Measurements from ENCODE around the gene BHMT. TPM values are rescaled to one million over a fixed set of nuclear protein-coding genes. Genes with fewer than 3 reads are reported as not detected.

The BHMT gene, protein sequence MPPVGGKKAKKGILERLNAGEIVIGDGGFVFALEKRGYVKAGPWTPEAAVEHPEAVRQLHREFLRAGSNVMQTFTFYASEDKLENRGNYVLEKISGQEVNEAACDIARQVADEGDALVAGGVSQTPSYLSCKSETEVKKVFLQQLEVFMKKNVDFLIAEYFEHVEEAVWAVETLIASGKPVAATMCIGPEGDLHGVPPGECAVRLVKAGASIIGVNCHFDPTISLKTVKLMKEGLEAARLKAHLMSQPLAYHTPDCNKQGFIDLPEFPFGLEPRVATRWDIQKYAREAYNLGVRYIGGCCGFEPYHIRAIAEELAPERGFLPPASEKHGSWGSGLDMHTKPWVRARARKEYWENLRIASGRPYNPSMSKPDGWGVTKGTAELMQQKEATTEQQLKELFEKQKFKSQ
- total RNA-seq = 0.28 TPM in 1 of 2 replicates, not detected in the other

DNA sequence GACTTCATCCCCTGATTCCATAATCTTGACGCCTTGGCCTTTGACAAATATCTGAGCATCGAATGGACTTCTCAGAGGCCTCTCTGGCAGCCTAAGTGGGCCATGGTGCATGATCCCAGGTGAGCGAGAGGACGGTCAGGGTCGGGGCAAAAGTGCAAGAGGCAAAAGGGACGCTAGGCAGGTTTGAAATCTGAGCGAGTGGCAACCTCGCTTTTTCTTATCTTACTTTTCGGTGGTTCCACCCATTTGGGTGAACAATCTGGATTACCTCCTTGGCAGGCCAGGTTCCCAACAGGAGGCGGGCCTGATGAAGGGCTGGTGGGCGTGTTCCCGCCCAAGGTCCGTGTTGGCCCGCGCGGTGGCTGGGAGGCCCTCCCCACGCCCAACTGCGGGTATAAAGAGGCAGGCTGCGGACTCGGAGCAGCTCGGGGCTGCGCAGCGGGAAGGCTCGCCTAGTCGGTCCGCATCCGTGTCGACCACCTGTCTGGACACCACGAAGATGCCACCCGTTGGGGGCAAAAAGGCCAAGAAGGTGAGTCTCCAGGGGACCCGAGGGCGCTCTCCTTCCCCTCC lies at the start of gene BHMT:
Gene BHMT (plus strand): TSS at position 423 of the 573 bp plus-strand sequence. CDS start 77 bp downstream, at position 500.
- no peak for DNase-seq

DNA sequence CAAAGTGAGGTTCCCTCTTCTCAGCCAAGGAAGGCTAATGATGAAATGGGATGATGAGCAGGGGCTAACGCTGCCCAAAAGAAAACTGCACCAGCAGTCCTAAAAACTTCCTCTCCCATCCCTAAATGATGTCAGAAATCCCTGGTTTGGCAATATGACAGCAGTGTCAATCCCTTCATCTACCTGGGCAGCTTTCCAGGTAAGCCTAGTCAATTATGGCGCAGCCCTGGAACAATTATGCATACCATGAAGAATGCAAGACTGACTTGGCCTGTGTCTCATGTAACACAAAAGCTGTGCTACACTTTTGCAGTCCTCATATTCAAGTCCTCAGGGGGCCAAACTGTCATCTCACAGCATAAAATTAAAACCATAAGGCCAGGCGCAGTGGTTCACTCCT lies 49.2 kb upstream of the BHMT start:
- DNase-seq = no peak

DNA sequence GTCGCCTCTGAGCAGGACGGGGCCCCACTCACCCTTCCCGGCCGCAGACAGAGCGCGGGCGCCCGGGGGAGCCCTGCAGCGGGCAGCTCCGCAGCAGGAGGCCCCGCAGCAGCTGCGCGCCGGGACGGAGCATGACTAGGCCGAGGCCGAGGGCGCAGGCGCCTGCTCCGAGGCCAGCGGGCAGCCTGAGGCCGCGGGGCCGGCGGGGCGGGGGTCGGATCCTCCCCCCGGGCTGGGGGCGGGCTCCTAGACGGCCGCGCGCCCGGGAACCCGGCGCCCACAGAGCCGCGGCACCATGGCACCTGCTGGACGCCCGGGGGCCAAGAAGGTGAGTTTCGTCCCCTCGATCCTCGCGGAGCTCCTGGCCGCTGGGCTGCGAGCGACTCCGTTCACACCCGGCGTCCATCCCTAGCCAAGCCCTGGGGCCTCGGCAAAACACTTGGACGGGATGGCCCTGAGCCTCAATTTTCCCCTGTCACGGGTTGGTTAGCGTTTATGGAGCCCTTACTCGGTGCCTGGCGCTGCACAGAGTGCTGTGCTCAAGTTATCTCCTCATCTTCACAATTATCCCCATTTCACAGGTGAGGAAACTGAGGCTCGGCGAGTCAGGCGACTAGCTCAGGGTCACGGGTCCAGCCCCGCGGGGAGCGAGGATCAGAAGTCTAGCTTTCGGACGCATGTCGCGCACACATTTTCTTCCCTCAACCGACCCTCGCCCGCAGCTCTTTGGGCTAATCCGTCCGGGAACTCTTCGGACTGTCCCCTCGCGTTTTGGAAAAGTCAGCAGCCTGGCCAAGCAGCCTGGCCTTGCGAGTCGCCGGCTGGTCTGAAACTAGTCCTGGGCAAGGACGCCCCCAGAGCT lies 41.9 kb upstream of the BHMT start, which contains the start of the genes BHMT2 and DMGDH:
Gene BHMT2 (plus strand): TSS at position 280 of the 862 bp plus-strand sequence. CDS start 16 bp downstream, at position 296.
Gene DMGDH (minus strand): TSS at position 187 of the 862 bp plus-strand sequence. CDS start 54 bp downstream, at position 133.
- peak; percentile 33 for DNase-seq

DNA sequence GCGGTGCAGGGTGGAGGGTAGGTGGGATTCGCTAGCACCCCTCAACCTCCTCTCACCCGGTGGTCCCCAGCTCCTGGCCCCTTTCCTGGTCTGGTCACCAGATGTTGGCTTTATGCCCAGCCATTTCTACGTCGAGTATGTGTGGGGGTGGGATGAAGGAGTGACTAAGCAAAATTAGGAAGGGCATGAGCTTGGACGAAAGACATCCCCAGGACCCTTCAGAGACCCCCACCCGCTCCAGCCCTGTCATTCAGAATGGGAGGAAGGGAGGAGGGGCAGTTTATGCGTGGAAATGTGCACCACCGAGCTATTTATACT lies 41.3 kb upstream of the BHMT start:
- peak; percentile 27 for DNase-seq

DNA sequence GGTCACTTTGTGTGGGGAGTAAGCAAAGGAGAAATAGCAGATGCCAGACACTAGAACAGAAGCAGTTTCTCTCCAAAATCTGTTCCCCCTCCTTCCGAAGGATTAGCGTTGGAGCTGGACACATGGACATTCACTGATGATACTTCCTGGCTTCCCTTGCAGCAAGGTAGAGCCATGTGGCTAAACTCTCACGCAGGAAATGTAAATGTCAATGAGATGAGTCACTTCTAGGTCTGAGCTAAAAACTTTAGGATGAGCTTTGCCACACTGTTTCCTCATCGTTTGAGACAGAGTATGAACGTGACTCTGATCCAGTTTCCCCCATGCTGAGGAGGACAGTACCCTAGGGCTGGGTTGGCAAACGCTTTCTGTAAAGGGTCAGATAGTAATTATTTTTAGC lies 37.0 kb upstream of the BHMT start:
- DNase-seq = peak; percentile 8

DNA sequence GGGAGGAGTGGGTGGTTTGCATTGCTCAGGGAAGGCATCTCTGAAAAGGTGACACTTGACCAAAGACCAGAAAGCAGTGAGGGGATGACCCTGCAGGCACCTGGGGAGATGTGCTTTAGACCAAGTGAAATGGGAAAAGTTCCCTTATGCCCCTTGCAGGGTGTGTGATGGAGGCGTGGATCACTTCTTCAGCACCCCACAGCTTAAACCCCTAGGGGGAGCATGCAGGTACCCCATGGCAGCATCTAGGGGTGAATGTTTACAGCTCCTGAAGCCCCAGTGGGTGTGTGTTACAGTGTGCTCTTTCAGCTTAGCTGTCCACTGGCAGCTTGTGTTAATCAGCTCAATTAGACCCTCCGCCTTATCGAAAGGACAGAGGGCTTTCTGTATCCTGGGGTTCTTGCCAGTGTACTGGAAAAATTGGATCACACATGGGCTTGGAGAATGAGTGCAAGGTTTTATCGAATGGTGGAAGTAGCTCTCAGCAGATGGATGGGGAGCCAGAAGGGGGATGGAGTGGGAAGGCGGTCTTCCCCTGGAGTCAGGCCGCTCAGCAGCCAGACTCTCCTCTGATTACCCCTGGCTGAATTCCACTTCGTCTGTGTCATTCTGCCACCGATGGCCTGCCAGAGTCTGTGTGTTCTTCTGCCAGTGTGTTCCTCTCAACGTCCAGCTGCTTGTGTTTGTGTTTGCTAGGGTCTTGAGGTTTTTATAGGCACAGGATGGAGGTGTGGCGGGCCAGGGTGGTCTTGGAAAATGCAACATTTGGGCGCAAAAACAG lies 35.8 kb upstream of the BHMT start:
- no peak for DNase-seq

DNA sequence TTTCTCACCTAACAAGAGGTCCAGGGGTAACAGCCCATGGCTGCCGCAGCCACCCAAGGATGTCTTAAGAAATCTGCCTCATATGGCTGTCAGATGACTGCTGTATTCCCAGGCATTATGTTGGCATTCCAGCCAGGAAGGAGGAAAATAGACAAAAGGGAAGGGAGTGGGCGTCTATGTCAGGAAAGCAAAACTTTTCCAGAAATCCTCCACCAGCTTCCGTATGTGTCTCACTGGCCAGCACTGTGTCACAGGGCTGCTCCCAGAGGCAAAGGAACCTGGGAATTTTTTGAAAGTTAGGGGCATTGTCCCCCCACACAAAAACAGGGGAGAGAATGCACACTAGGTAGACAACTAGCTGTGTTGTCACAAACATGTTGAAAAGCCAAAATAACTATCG lies 34.8 kb upstream of the BHMT start:
- DNase-seq = peak; percentile 12

DNA sequence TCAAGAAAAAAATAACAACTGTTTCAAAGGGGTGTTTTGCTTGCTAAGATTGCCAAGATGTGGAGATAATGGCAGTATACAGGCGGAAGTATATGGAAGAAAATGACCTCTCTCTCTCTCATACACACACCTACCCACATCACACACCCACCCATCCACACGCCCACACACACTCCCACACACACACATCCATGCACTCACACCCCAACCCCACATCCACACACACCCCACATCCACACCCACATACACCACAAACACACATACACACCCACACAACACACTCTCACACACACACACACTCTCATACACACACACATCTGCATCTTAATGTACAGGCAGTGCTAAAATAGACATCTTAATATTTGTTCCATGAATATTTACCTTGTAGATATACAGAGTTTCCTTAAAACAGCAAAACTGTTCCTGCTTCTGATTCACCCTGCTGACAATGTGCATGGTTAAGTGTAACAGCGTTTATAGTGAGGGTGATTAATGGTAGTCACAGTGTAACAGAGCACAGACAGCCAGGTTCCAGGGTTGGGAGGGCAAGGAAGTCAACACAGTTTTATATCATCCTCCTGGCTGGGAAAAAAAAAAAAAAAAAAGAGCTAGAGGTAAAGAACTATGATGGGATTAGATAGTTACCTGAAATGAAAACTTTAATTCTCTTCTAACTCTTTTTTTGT lies 33.8 kb upstream of the BHMT start:
- DNase-seq = no peak

DNA sequence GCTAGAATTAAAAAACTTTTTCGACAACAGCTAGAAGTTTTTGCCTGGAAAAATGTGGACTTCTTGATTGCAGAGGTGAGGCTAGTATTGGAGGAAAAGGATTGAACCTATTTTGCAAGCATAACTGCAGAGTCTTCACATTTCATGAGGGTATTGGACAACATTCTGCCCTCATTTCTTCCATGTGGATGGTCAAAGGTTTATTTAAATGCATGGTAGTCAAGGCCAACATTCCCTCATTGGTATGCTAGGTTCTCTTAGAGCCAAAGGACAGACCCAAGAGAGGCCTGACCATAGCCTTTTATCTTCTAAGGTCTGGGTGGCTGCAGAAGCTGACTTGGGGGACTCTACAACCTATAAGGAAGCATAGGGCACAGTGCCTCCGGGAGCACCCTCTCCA lies 30.8 kb upstream of the BHMT start:
- no peak for DNase-seq

DNA sequence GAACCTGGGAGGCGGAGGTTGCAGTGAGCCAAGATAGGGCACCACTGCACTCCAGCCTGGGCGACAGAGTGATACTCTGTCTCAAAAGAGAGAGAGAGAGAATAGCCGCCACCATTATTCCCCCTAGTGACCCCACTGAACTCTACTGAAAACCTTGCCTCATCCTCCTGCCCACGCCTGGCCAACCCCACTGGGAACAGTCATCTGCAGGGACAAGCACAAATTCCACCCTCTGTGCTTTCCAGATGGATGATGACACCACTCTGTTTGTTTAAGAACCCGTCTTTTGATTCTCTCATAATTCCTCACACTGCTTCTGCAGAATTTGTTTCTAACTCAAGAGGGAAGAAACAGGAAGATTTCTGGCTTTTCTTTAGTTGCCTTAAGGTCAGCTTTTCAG lies 29.8 kb upstream of the BHMT start:
- DNase-seq = no peak

DNA sequence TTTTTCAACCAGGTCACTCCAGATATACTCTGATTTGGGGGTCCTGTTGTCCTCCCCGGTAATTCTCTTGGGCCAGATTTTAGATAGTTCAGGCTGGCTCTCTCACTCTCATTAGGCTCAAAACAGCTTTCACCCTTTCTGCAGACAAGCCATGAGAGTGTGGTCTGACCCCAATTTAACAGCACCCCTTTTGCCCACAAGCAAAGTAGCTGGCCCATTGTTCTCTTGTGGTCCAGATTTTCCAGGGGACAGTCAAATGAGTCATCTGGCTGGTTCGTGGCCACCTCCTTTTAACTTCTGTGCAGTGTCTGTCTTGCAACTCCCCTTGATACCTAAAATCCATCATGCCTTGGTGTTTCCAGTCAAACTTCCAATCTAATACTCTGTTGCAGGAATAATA lies 25.5 kb upstream of the BHMT start:
- DNase-seq = no peak

DNA sequence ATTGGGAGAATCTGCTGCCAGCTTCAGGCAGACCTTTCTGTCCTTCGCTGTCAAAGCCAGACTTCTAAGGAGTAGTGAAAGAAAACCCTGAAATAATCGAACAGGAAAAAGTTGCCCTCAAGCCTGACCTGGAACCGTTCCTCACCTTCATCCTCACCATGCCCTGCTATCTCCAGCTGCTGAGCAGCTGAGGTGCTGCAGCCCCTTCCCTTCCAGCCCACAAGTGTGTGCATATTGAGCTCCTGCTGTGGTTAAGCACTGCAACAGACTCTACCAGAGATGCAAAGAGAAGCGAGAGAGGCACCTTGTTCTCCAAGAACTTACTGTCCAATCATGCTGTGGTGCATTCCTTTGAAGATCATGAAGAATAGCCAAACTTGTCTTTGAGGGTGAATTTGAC lies 23.1 kb upstream of the BHMT start:
- DNase-seq = no peak

DNA sequence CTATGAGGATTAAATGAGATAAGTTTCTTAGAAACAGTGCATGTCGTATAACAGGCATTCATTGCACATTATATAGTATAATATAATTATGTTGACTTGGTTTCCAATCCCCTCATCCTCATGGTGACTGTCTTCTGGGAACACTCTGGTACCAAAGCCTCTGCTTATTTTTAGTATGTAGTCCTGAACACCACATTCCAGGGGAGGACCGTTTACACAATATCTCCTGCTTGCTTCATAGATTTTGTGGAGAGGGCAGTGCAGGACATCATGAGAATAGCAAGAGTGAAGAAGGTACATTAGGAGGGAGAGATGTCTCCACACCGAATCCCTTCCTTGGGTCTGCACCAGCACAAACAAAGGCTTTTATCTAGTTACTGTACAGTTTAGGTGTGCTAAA lies 20.5 kb upstream of the BHMT start:
- DNase-seq = no peak

DNA sequence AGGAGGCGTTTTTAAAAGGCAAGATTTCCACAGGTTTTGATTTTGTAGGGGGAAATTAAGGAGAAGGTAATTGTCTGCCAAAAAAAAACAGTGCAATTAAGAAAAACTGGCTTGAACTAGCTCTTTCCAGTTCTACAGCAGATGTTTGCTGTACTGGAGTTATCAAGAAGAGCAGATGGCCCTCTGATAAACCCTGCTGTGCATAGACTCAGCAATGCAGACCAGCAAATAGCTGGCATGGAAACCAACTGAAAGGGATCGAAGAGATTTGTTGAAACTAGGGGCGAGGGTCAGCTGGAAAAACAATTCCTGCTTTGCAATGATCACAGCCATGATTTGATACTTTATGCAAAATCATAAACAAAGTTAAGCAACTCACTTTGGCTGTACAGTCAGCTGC lies 17.8 kb upstream of the BHMT start:
- DNase-seq = no peak

DNA sequence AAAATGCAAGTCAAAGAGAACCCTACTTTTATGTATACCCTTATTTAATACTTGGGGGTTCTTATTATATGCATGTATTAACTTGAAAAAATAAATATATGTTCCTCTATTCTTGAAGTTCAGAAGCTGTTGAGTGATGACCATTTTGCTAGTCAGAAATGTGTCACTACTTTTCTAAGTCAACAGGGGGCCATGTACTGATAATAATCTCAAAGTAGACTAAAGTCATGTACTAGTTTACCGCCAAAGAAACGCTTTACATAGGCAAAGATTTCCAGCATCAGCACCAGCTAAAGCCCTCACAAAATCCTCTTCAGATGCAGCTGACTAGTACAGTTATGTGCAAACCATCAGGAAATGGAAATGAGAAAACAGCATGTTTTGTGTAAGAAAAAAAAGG lies 5.7 kb upstream of the BHMT start:
- no peak for DNase-seq

DNA sequence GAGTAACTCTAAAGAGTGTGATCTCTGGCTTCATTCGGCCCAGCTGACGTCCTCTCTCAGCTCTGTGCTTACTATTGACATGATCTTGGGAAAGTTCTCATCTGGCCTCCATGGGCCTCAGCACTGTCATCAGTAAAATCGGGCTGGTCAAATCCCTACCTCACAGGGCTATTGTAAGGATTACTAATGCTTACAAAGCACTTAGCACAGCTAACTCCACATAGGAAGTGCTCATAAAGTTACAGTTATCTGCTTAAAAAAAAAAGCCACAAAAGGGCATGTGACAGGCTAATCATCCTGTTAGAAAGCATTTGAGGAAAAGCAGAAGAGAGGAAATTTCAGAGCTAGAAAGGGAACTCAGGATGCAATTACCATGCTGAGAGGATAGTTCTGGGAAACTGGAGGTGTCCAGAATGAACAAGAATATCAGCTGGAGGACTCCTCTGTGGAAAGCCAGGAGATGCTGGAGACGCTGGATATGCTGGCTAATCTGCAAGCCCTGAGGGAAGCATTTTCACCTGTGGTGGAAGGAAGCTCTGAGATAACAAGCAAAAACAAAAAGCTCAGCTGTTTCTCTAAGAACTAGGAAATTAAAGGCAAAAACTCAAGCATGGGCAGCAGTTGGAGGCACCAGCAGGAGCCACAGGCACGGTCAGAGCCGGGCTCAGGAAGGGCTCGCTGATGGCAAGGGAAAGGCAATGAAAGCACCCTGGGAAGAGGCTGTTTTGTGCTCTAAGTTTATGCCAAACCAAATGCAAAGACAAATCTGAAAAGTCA lies 4.4 kb upstream of the BHMT start:
- DNase-seq = no peak

DNA sequence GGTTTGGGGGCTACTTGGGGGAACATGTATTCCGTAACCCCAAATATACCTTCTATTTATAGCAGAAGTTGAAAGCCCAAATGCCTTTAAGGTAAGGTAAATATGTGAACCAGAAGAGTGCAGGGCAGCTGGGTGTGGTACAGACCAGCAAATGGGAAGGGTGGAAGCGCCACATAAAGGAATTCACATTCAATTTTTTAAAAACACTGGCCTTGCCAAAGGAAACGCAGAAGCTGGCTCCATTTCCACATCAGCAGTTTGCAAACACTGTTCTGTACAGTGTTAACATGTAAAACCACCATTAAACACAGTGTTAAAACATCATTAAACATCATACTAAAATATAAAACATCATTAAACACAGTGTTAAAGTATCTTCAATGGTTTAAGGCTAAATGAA lies 3.5 kb upstream of the BHMT start:
- DNase-seq = no peak

DNA sequence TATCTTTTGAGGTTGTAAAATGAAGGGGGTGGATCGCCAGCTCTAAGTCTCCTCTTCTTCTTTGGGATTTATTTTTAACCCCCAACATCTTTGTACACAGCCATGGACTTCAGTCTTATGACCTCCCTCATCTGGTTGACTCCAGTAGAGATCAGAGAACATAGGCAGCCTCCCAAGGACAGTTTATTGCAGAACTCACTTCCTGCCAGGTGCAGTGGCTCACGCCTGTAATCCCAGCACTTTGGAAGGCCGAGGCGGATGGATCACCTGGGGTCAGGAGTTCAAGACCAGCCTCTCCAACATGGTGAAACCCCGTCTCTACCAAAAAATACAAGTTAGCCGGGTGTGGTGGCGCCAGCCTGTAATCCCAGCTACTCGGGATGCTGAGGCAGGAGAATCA lies 2.8 kb upstream of the BHMT start:
- DNase-seq = no peak

DNA sequence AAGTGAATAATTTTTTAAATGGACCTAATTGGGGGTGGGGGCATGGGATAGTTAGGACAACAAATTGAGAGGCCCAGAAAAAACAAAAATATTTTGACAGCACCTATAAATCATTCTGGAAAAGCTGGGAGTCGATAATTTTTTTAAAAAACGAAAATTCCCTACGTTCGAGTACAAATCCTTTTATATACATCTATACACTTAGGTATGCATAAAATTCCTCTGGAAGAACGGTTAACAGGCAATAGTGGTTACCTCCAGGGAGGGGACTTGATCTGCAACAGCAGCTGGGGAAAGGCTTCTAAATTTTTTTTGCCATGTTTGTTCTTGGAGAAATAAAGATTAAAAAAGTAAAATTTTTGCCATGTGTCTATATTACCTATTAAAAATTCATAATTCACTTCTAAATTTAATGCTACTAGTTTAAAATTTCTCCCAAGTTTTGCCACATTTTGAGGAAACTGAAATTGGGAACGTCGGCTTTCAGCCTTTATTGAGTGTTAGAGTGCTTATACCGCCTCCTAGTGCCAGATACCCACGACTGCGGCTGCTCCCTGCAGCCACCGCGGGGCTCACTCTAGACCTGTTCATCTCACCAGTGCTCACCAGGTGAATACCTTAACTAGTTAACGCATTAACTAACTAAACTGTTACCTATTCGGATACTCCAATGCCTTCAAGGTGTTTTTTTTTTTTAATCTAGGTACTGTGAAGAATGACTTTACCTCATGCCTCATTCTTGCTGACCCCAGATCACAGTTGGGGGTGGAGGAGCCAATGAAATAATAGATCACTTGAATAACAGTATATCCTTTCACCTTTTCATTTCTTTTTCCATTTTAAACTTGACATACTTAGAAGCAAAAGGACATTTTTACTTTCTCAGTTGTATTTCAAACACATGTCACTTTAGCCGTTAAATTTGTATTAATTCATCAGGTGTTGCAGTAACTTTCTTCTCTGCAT lies 1.8 kb upstream of the BHMT start:
- peak; percentile 15 for DNase-seq

All from dermis blood vessel endothelial cell (primary cell).